ENCODE measurements around the gene DCTN2. TPM values are rescaled to one million over a fixed set of nuclear protein-coding genes. Genes with fewer than 3 reads are reported as not detected.

The DCTN2 gene
- polyA plus RNA-seq (2012; rRNA removed) = 122 and 139 TPM in 2 replicates
- polyA plus RNA-seq (2012; cell fraction: cytosol; rRNA removed) = 120 and 135 TPM in 2 replicates
- 165 and 176 TPM in 2 replicates for polyA plus RNA-seq (2012; cell fraction: nucleus; rRNA removed)

- no peaks in the 10 kb centered on the region for H3K27me3 ChIP-seq (ENCODE audit: insufficient read depth)
- peak within 1 kb of the TSS; percentile 93 for H2AFZ ChIP-seq (ENCODE audit: low read depth)
- ChIA-PET CTCF (interaction anchor here (1.0 to 2.3 kb wide), 7 partner anchors 11 to 309 kb away, joined by 3 to 10 read pairs (median 4); partner anchors contain the start of genes B4GALNT1 and DDIT3), POLR2A (interaction anchor here (0.5 to 2.6 kb wide), 6 partner anchors 9 to 1364 kb away, joined by 3 to 13 read pairs (median 4); partner anchors contain the start of genes ARHGEF25 and DDIT3)
- H3K9me3 ChIP-seq = no peaks in the 10 kb centered on the region
- peak; percentile 97 for DNase-seq
- H3K79me2 ChIP-seq (ENCODE audit: insufficient read depth) = peaks cover 70% of the 10 kb centered on the region
- peaks cover 17% of the 10 kb centered on the region for H4K20me1 ChIP-seq (ENCODE audit: insufficient read depth)
- H3K4me1 ChIP-seq (ENCODE audit: control insufficient read depth in 1 of 2, insufficient read depth in 2 of 2, low read depth in 1 of 2, low read length in 1 of 2) = peaks cover 16 to 23% of the 10 kb centered on the region in 2 experiments
- H3K27ac ChIP-seq (ENCODE audit: low read depth in 2 of 2, low read length in 1 of 2) = peak within 1 kb of the TSS; percentile 55 to 67; a peak in 3 of 4 replicates
- H3F3A ChIP-seq (replicated peaks; ENCODE audit: insufficient read depth) = peaks cover 22% of the 10 kb centered on the region
- H3K4me2 ChIP-seq = peak within 1 kb of the TSS; percentile 97
- peaks cover 6 to 22% of the 10 kb centered on the region in 2 experiments for H3K36me3 ChIP-seq (replicated peaks in 1 of 2; ENCODE audit: control insufficient read depth in 1 of 2, insufficient read depth in 2 of 2, low read length in 1 of 2)
- no peaks in the 10 kb centered on the region for H3K9me2 ChIP-seq
- WGBS (ENCODE audit: low lambda C conversion rate) = 2% methylated on average over 39 of the region's 56 CpGs
- H3K4me3 ChIP-seq (ENCODE audit: low read depth in 2 of 2, low read length in 1 of 2) = peak within 1 kb of the TSS; percentile 84 to 86
- peak within 1 kb of the TSS; percentile 95 for H3K9ac ChIP-seq
- TF ChIP-seq GABPA (IDR thresholded peaks at IDR 0.05; ENCODE audit: low read depth) = no peak
- TF ChIP-seq FOSL2 (IDR thresholded peaks at IDR 0.05; ENCODE audit: borderline replicate concordance, low read depth) = no peak
- no peak for TF ChIP-seq GATA2 (CRISPR knock-in tag; IDR thresholded peaks at IDR 0.05)
- TF ChIP-seq, protein P1, sequence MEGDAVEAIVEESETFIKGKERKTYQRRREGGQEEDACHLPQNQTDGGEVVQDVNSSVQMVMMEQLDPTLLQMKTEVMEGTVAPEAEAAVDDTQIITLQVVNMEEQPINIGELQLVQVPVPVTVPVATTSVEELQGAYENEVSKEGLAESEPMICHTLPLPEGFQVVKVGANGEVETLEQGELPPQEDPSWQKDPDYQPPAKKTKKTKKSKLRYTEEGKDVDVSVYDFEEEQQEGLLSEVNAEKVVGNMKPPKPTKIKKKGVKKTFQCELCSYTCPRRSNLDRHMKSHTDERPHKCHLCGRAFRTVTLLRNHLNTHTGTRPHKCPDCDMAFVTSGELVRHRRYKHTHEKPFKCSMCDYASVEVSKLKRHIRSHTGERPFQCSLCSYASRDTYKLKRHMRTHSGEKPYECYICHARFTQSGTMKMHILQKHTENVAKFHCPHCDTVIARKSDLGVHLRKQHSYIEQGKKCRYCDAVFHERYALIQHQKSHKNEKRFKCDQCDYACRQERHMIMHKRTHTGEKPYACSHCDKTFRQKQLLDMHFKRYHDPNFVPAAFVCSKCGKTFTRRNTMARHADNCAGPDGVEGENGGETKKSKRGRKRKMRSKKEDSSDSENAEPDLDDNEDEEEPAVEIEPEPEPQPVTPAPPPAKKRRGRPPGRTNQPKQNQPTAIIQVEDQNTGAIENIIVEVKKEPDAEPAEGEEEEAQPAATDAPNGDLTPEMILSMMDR (IDR thresholded peaks at IDR 0.05) = peak; percentile 25
- TF ChIP-seq, protein P2, sequence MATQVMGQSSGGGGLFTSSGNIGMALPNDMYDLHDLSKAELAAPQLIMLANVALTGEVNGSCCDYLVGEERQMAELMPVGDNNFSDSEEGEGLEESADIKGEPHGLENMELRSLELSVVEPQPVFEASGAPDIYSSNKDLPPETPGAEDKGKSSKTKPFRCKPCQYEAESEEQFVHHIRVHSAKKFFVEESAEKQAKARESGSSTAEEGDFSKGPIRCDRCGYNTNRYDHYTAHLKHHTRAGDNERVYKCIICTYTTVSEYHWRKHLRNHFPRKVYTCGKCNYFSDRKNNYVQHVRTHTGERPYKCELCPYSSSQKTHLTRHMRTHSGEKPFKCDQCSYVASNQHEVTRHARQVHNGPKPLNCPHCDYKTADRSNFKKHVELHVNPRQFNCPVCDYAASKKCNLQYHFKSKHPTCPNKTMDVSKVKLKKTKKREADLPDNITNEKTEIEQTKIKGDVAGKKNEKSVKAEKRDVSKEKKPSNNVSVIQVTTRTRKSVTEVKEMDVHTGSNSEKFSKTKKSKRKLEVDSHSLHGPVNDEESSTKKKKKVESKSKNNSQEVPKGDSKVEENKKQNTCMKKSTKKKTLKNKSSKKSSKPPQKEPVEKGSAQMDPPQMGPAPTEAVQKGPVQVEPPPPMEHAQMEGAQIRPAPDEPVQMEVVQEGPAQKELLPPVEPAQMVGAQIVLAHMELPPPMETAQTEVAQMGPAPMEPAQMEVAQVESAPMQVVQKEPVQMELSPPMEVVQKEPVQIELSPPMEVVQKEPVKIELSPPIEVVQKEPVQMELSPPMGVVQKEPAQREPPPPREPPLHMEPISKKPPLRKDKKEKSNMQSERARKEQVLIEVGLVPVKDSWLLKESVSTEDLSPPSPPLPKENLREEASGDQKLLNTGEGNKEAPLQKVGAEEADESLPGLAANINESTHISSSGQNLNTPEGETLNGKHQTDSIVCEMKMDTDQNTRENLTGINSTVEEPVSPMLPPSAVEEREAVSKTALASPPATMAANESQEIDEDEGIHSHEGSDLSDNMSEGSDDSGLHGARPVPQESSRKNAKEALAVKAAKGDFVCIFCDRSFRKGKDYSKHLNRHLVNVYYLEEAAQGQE (IDR thresholded peaks at IDR 0.05; ENCODE audit: low read depth, low read length) = no peak; the same call in 1 of the 2 replicates
- TF ChIP-seq RCOR1 (IDR thresholded peaks at IDR 0.05; ENCODE audit: low read length) = no peak
- no peak for TF ChIP-seq FOXM1 (IDR thresholded peaks at IDR 0.05; ENCODE audit: low read depth)
- TF ChIP-seq, protein P3, sequence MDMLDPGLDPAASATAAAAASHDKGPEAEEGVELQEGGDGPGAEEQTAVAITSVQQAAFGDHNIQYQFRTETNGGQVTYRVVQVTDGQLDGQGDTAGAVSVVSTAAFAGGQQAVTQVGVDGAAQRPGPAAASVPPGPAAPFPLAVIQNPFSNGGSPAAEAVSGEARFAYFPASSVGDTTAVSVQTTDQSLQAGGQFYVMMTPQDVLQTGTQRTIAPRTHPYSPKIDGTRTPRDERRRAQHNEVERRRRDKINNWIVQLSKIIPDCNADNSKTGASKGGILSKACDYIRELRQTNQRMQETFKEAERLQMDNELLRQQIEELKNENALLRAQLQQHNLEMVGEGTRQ (IDR thresholded peaks at IDR 0.05; ENCODE audit: borderline replicate concordance, low read depth, low read length) = no peak
- TF ChIP-seq, protein P4, sequence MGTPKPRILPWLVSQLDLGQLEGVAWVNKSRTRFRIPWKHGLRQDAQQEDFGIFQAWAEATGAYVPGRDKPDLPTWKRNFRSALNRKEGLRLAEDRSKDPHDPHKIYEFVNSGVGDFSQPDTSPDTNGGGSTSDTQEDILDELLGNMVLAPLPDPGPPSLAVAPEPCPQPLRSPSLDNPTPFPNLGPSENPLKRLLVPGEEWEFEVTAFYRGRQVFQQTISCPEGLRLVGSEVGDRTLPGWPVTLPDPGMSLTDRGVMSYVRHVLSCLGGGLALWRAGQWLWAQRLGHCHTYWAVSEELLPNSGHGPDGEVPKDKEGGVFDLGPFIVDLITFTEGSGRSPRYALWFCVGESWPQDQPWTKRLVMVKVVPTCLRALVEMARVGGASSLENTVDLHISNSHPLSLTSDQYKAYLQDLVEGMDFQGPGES (IDR thresholded peaks at IDR 0.05; ENCODE audit: low read depth, low read length) = no peak
- TF ChIP-seq RFX5 (IDR thresholded peaks at IDR 0.05; ENCODE audit: low read length) = no peak
- TF ChIP-seq PBX3 (IDR thresholded peaks at IDR 0.05) = no peak
- TF ChIP-seq TEAD4 (IDR thresholded peaks at IDR 0.05; ENCODE audit: borderline replicate concordance, insufficient read depth) = no peak
- no peak for TF ChIP-seq NRF1 (IDR thresholded peaks at IDR 0.05; ENCODE audit: low read depth, low read length)
- TF ChIP-seq SMC3 (IDR thresholded peaks at IDR 0.05; ENCODE audit: low read depth, low read length) = no peak
- TF ChIP-seq SIN3A (IDR thresholded peaks at IDR 0.05; ENCODE audit: borderline replicate concordance, low read depth, low read length) = peak; percentile 93; the same call in 1 of the 2 replicates
- TF ChIP-seq TCF12 (IDR thresholded peaks at IDR 0.05) = no peak
- TF ChIP-seq NFIC (IDR thresholded peaks at IDR 0.05; ENCODE audit: borderline replicate concordance) = no peak
- peak; percentile 98 for TF ChIP-seq ZBTB33 (IDR thresholded peaks at IDR 0.05; ENCODE audit: borderline replicate concordance, low read depth)
- peak; percentile 34; the same call in 1 of the 2 replicates for TF ChIP-seq ELF1 (IDR thresholded peaks at IDR 0.05)
- 0 out of 2 replicates have a peak, but pooled peaks have one; percentile 21 for TF ChIP-seq MXI1 (IDR thresholded peaks at IDR 0.05; ENCODE audit: low read depth, low read length)
These were observed at the start of gene DCTN2 for GRCh38 chr12:57546438-57547287. Gene DCTN2, minus strand, starts transcription at chr12:57547192. Its CDS starts 129 bp downstream, at chr12:57547063.
